ENCODE results near the gene HIPK1. TPM values are rescaled to one million over a fixed set of nuclear protein-coding genes. Genes with fewer than 3 reads are reported as not detected.
A peak's percentile ranks its signal among the peaks of the same experiment; 100 is the strongest.

HIPK1 gene
- total and polyA plus RNA-seq, 2 experiments from 2014 or later = 8.7 to 31.6 TPM

DNA sequence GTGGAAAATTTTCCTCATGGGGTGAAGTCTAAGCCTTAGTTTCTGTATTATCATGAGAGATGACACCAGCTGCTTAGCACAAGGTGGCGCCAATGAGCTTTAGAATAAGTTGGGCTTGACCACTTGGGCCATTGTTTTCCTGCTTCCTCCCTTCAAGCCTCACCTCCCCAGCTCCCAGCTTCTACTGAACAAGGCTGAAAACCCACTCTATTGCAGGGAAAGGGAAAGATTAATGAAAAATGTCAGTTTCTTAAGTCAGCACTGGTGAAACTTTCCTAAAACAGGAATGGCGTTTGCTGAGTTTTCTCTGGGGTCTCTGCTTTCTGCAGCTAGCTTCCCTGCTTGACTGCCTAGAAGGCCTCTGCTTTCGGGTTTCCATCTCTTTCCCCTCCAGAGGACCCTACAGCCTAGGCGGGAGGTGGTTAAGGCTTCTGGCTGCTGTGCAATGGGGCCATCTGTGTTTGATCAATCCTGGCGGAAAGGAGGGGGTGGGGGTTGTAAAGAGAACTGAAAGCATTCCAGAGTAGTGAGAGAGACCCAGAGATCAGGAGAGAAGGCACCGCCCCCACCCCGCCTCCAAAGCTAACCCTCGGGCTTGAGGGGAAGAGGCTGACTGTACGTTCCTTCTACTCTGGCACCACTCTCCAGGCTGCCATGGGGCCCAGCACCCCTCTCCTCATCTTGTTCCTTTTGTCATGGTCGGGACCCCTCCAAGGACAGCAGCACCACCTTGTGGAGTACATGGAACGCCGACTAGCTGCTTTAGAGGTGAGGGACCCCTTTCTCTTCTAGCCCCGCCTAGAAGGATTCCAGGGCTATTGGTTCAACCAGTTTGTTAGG is 50.0 kb downstream of the HIPK1 start, which contains the start of gene OLFML3:
TSS of gene OLFML3 (plus strand) at position 612 of the 840 bp plus-strand sequence. CDS start at position 655, 43 bp downstream.
- Histone ChIP-seq H2AFZ (peak within 1 kb of the TSS; percentile 25), H3K4me2 (peak within 1 kb of the TSS; percentile 71), H3K9me2 (replicated peaks; ENCODE audit: insufficient read depth) (no peaks in the 10 kb centered on the region), H3K4me3 (peak within 1 kb of the TSS; percentile 20), H3K9me3 (ENCODE audit: low read depth) (no peaks in the 10 kb centered on the region), H3K79me2 (peaks cover 23% of the 10 kb centered on the region), H3K4me1 (ENCODE audit: insufficient read depth) (peaks cover 54% of the 10 kb centered on the region), H3K27me3 (no peaks in the 10 kb centered on the region), H3K36me3 (replicated peaks; ENCODE audit: insufficient read depth, low read depth) (no peaks in the 10 kb centered on the region), H4K20me1 (ENCODE audit: insufficient read depth, poor library complexity, severe bottlenecking) (no peaks in the 10 kb centered on the region), H3K27ac (peak within 1 kb of the TSS; percentile 96)
- DNase-seq (ENCODE audit: low spot score) = peak; percentile 96
- TF ChIP-seq, protein P1, sequence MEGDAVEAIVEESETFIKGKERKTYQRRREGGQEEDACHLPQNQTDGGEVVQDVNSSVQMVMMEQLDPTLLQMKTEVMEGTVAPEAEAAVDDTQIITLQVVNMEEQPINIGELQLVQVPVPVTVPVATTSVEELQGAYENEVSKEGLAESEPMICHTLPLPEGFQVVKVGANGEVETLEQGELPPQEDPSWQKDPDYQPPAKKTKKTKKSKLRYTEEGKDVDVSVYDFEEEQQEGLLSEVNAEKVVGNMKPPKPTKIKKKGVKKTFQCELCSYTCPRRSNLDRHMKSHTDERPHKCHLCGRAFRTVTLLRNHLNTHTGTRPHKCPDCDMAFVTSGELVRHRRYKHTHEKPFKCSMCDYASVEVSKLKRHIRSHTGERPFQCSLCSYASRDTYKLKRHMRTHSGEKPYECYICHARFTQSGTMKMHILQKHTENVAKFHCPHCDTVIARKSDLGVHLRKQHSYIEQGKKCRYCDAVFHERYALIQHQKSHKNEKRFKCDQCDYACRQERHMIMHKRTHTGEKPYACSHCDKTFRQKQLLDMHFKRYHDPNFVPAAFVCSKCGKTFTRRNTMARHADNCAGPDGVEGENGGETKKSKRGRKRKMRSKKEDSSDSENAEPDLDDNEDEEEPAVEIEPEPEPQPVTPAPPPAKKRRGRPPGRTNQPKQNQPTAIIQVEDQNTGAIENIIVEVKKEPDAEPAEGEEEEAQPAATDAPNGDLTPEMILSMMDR (IDR thresholded peaks at IDR 0.05; ENCODE audit: poor library complexity) = peak; percentile 77
- TF ChIP-seq EZH2phosphoT487 (IDR thresholded peaks at IDR 0.05; ENCODE audit: low read depth, severe bottlenecking, unreplicated experiment) = no peak
- no peak for TF ChIP-seq EZH2 (IDR thresholded peaks at IDR 0.05; ENCODE audit: borderline replicate concordance)
- WGBS (ENCODE audit: low lambda C conversion rate, missing lambda C conversion rate) = 5% methylated on average over 12 of the region's 13 CpGs

DNA sequence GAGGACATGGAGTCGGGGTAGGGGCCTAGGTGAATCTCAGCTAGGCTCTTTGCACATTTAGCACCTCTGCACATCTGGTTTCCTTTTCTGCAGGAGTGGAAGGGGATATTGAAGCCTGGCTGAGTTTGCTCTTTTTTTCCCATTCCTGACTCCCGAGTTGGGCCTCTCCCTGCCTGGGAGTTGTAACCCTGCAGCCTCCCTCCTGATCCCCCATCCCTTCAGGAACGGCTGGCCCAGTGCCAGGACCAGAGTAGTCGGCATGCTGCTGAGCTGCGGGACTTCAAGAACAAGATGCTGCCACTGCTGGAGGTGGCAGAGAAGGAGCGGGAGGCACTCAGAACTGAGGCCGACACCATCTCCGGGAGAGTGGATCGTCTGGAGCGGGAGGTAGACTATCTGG is 51.0 kb downstream of the HIPK1 start:
- peak; percentile 87 for DNase-seq (ENCODE audit: low spot score)
- WGBS (ENCODE audit: low lambda C conversion rate, missing lambda C conversion rate) = 25% methylated on average over 10 of the region's 10 CpGs
- Histone ChIP-seq H3K9me2 (replicated peaks; ENCODE audit: insufficient read depth) (no peaks in the 10 kb centered on the region), H2AFZ (peak overlapping the region; percentile 25), H3K4me2 (peak overlapping the region; percentile 71), H3K4me3 (peak overlapping the region; percentile 20), H3K9me3 (ENCODE audit: low read depth) (no peaks in the 10 kb centered on the region), H3K79me2 (peaks cover 27% of the 10 kb centered on the region), H3K4me1 (ENCODE audit: insufficient read depth) (peaks cover 63% of the 10 kb centered on the region), H3K36me3 (replicated peaks; ENCODE audit: insufficient read depth, low read depth) (no peaks in the 10 kb centered on the region), H3K27me3 (no peaks in the 10 kb centered on the region), H4K20me1 (ENCODE audit: insufficient read depth, poor library complexity, severe bottlenecking) (no peaks in the 10 kb centered on the region), H3K27ac (peak overlapping the region; percentile 96)
- TF ChIP-seq, protein P1 (IDR thresholded peaks at IDR 0.05; ENCODE audit: poor library complexity) = no peak
- no peak for TF ChIP-seq EZH2 (IDR thresholded peaks at IDR 0.05; ENCODE audit: borderline replicate concordance)

DNA sequence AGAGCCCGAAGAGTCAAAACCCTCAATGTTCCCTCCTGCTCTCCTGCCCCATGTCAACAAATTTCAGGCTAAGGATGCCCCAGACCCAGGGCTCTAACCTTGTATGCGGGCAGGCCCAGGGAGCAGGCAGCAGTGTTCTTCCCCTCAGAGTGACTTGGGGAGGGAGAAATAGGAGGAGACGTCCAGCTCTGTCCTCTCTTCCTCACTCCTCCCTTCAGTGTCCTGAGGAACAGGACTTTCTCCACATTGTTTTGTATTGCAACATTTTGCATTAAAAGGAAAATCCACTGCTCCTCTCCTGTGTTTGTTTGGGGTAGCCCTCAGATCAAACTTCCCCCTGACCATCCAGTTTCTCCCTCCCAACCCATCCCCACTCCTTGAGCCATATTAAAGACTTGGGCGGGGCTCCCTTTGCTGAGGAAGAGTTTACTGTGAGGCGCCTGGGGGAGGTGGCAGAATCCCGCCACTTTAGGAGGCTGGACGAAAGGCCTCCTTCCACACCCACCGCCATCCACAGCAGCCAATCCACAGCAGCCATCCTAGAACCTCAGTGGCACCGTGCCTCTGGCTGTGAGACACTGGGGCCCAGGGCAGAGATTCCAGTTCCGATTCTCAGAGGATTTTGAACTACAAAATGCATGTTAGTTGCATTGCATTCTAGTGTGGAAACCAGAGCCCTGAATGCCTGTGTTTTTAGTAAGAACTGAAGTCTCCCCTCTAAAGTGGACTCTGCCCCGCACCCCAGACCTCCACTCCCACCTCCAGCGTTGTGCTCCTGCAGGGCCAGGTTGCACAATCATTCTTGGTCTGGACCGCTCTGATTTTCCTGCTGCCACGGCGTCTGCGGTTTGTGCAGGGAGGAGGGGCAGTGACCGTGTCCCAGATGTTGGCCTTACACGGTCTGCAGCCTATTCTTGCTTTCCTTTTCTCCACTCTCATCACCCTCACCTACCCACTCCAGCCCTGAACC is 53.1 kb downstream of the HIPK1 start:
- Histone ChIP-seq H3K27me3 (no peaks in the 10 kb centered on the region), H3K4me2 (peak overlapping the region; percentile 71), H3K4me1 (ENCODE audit: insufficient read depth) (peaks cover 63% of the 10 kb centered on the region), H4K20me1 (ENCODE audit: insufficient read depth, poor library complexity, severe bottlenecking) (no peaks in the 10 kb centered on the region), H3K36me3 (replicated peaks; ENCODE audit: insufficient read depth, low read depth) (no peaks in the 10 kb centered on the region), H3K79me2 (peaks cover 27% of the 10 kb centered on the region), H3K27ac (peak overlapping the region; percentile 96), H3K9me3 (ENCODE audit: low read depth) (no peaks in the 10 kb centered on the region), H2AFZ (no peak overlapping the region), H3K9me2 (replicated peaks; ENCODE audit: insufficient read depth) (no peaks in the 10 kb centered on the region), H3K4me3 (peak overlapping the region; percentile 25)
- peak; percentile 76 for DNase-seq (ENCODE audit: low spot score)
- WGBS (ENCODE audit: low lambda C conversion rate, missing lambda C conversion rate) = 26% methylated on average over 18 of the region's 18 CpGs
- TF ChIP-seq EZH2 (IDR thresholded peaks at IDR 0.05; ENCODE audit: borderline replicate concordance) (no peak), EZH2phosphoT487 (IDR thresholded peaks at IDR 0.05; ENCODE audit: low read depth, severe bottlenecking, unreplicated experiment) (no peak)
- TF ChIP-seq, protein P1 (IDR thresholded peaks at IDR 0.05; ENCODE audit: poor library complexity) = no peak

Measured in hepatocyte (in vitro differentiated cells).